Spinal cord (tissue), 10 donors: ENCODE measurements around the gene DTNB. TPM values are rescaled to one million over a fixed set of nuclear protein-coding genes. Genes with fewer than 3 reads are reported as not detected.

ENCODE experiments used
- DNase-seq, 6 donors: peaks; one replicate each; pipeline versions ENCODE4 v3.0.0 to v3.0.0-alpha.2; 2013 to 2015; ENCODE audit warnings: low spot score in 6 of 6, low read depth in 4 of 6
- H3K27ac ChIP-seq: one replicate; pipeline ENCODE4 v1.5.1; 2013; ENCODE audit warnings: low read depth, low read length, control low read depth
- H3K27me3 ChIP-seq: one replicate; pipeline ENCODE4 v1.6.1; 2013; ENCODE audit warnings: low read length; ENCODE audit not compliant: control insufficient read depth, insufficient read depth
- H3K36me3 ChIP-seq: one replicate; pipeline ENCODE4 v1.6.1; 2013; ENCODE audit warnings: low read length; ENCODE audit not compliant: control insufficient read depth, insufficient read depth
- H3K4me1 ChIP-seq: one replicate; pipeline ENCODE4 v1.6.1; 2013; ENCODE audit warnings: low read length; ENCODE audit not compliant: control insufficient read depth, insufficient read depth
- H3K4me3 ChIP-seq: one replicate; pipeline ENCODE4 v1.5.1; 2013; ENCODE audit warnings: low read depth, low read length, control low read depth
- H3K9me3 ChIP-seq: one replicate; pipeline ENCODE4 v1.6.1; 2013; ENCODE audit warnings: low read length; ENCODE audit not compliant: control insufficient read depth, insufficient read depth
- WGBS: methylation state at CpG from one replicate; pipeline ENCODE4 v1.1.5; 2013; ENCODE audit warnings: missing lambda C conversion rate; ENCODE audit not compliant: insufficient coverage; 5-methylcytosine and 5-hydroxymethylcytosine counted together
- polyA plus RNA-seq, 2 donors: library from polyadenylated mRNA; unstranded; fragments of 120-200 nt; gene quantifications; one replicate each; pipeline ENCODE4 v1.2.1, GENCODE V29; 2013; ENCODE audit not compliant: insufficient read length in 2 of 2
- total RNA-seq, 2 donors: library from RNA; depleted of rRNA in 1 of 2; stranded (reverse); fragments of 120-200 nt in 1 of 2; fragments of >200 nt in 1 of 2; gene quantifications; one replicate each; pipeline versions ENCODE4 v1.2.3 to v1.2.4, GENCODE V29; 2013 to 2014
- donor health status: healthy.

The DTNB gene
- total and polyA plus RNA-seq, 4 donors = 21.1 to 50.8 (median 34.5) TPM

DNA sequence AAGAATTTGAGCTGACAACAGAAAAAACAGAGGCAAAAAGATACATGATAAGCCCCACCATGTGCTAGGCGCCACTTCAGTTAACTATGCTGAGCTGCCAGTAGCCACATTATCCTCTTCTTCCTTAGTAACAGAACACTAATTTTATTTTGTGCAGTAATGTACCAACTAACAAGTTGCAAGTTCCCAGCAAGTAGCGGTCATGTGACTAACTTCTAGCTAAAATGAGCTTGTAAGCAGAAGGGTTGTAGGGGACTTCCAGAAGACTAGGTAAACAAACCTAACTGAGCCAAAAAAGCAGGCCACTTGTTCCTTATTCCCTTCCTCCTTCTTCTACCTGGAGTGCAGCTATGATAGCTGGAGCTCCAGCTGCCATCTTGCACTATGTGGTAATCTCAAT lies 75.5 kb downstream of the DTNB start:
- Histone ChIP-seq H3K9me3 (no peaks in the 10 kb centered on the region), H3K4me1 (no peaks in the 10 kb centered on the region), H3K27ac (no peak overlapping the region), H3K36me3 (no peaks in the 10 kb centered on the region), H3K27me3 (no peaks in the 10 kb centered on the region), H3K4me3 (no peak overlapping the region)
- 100% methylated on average over 1 of the region's 2 CpGs for WGBS
- no peak for DNase-seq

DNA sequence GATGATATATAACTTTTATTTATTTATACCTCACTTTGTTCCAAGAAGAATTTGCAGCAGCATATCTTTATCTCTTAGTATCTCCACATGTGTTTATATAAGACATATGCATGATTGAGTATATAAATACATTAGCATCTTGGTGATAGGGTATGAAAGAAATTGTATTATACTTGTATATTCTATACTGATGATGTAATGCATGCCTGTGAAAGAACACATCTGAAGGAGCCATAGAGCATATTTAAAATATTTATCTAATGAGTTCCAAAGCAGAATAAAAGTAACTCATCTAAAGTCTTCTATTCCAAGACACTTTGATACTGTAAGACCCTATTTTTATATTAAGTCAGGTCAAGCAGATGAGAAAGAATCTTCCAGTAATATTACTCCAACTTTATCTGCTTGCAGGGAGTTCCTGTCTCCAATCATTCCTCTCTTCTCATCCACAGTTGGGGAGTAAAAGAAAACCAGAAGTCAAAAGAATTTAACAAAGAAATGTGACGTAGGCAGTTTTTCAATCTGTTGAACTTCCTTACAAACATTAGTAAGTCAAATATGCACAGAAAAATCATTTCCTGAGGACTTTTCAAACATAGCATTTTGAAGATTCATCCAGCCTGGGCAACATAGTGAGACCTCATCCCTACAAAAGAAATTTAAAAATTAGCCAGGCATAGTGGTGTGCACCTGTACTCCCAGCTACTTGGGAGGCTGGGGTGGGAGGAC lies 76.7 kb downstream of the DTNB start:
- H3K4me3 ChIP-seq = no peak overlapping the region
- DNase-seq = no peak
- H3K9me3 ChIP-seq = no peaks in the 10 kb centered on the region
- no peak overlapping the region for H3K27ac ChIP-seq
- H3K36me3 ChIP-seq = no peaks in the 10 kb centered on the region
- 100% methylated on average over 1 of the region's 1 CpG for WGBS
- H3K4me1 ChIP-seq = no peaks in the 10 kb centered on the region
- no peaks in the 10 kb centered on the region for H3K27me3 ChIP-seq

DNA sequence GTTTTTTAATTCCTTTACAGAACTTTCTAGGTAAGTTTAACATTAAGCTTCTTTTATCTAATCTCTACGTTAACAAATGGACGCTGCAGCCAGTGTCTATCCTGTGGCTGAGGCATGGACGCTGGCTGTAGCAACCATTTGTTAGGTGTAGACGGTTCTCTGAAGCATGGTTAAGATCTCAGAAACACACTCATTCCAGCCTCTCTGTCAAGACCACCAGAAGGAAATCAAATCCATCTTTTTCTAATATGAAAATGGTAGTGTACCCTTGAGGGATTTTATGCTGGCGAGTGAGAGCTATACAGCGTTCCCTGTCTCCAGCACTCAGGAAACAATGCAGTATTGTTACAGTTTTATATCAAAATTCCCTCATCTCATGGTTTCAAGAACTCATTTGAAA lies 78.0 kb downstream of the DTNB start:
- Histone ChIP-seq H3K27me3 (no peaks in the 10 kb centered on the region), H3K4me1 (peaks cover 2% of the 10 kb centered on the region), H3K27ac (no peak overlapping the region), H3K9me3 (no peaks in the 10 kb centered on the region), H3K4me3 (no peak overlapping the region), H3K36me3 (peaks cover 6% of the 10 kb centered on the region)
- WGBS = no CpG with 5 or more reads among the region's 6 CpGs
- peak in 1 of 6 donors; percentile 20 for DNase-seq

- peaks cover 2% of the 10 kb centered on the region for H3K4me1 ChIP-seq
- WGBS = no CpG with 5 or more reads among the region's 3 CpGs
- no peaks in the 10 kb centered on the region for H3K27me3 ChIP-seq
- no peak for DNase-seq
- no peak overlapping the region for H3K4me3 ChIP-seq
- H3K36me3 ChIP-seq = peaks cover 6% of the 10 kb centered on the region
- H3K27ac ChIP-seq = no peak overlapping the region
- no peaks in the 10 kb centered on the region for H3K9me3 ChIP-seq
Observed at GRCh38 chr2:25594991-25595390, 78.4 kb downstream of the DTNB start.

- H3K4me3 ChIP-seq = no peak overlapping the region
- peak in 1 of 6 donors; percentile 31 for DNase-seq
- H3K4me1 ChIP-seq = peaks cover 2% of the 10 kb centered on the region
Observed at GRCh38 chr2:25592766-25593292, 80.5 kb downstream of the DTNB start.

DNA sequence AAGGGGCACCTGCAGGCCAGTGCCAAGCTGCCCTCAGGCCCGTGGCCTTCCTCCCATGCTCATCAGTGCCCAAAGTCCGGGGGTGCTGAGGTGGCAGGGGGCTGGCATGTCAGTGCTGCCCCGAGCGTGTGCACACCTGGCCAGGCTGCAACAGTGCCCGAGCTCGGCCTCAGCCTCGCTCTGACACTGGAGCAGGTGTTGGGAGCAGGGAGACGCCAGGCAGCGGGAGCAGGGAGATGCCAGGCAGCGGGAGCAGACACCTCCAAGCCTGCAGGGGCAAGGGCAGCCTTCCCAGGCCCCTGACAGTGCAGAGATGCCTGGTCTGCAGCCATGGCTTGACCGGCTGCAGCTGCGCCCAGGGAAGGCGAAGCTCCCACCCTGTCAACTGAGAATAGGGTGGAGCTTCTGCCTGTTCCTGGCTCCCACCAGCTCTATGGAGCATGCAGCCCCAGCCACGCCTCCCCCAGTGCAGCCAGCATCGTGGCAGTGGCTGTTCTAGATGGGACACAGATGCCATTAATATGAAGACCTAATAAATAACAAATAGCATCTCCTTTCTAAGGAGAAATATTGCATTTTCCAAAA lies 82.4 kb downstream of the DTNB start:
- H3K27ac ChIP-seq = no peak overlapping the region
- peaks cover 11% of the 10 kb centered on the region for H3K36me3 ChIP-seq
- H3K9me3 ChIP-seq = no peaks in the 10 kb centered on the region
- no peak for DNase-seq
- 86% methylated on average over 13 of the region's 15 CpGs for WGBS
- no peaks in the 10 kb centered on the region for H3K27me3 ChIP-seq
- H3K4me1 ChIP-seq = peaks cover 8% of the 10 kb centered on the region
- H3K4me3 ChIP-seq = no peak overlapping the region

More at GRCh38 chr2:25592766-25593292, 80.5 kb downstream of the DTNB start:
- Histone ChIP-seq H3K36me3 (peaks cover 11% of the 10 kb centered on the region), H3K27ac (no peak overlapping the region), H3K27me3 (no peaks in the 10 kb centered on the region), H3K9me3 (no peaks in the 10 kb centered on the region)
- 77% methylated on average over 7 of the region's 8 CpGs for WGBS

DNA sequence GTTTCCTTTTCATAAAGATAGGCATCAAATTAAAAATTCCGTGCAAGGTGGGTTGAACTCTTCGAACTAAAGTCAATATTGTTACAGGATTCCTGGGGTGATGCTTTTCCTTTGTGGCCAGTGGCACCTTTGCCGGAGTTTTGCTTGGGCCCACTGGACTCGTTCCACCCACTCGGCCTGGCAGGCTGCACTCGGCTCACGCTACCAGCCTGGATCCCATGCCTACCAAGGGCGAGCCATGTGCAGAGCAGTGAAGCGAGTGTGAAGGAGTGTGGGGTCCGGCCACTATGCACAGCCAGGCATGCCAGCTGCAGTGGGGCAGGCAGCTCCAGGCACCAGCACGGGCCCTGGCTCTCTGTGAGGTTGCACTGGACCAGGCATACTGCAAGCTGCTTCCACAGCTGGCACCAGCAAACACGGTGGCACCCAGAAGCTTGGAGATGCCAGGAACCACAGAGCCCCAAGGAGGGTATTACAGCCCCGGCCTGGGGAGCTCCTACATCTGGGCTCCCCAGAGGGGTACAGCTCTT lies 83.6 kb downstream of the DTNB start:
- no peak overlapping the region for H3K27ac ChIP-seq
- peaks cover 8% of the 10 kb centered on the region for H3K4me1 ChIP-seq
- no peaks in the 10 kb centered on the region for H3K9me3 ChIP-seq
- no peak overlapping the region for H3K4me3 ChIP-seq
- WGBS = 95% methylated on average over 13 of the region's 13 CpGs
- H3K27me3 ChIP-seq = no peaks in the 10 kb centered on the region
- peaks cover 11% of the 10 kb centered on the region for H3K36me3 ChIP-seq
- no peak for DNase-seq

GRCh38 chr2:25588576-25588975 lies 84.8 kb downstream of the DTNB start:
- Histone ChIP-seq H3K27me3 (no peaks in the 10 kb centered on the region), H3K36me3 (peaks cover 11% of the 10 kb centered on the region), H3K4me3 (no peak overlapping the region), H3K27ac (no peak overlapping the region), H3K4me1 (peaks cover 8% of the 10 kb centered on the region), H3K9me3 (no peaks in the 10 kb centered on the region)
- DNase-seq = no peak
- 96% methylated on average over 3 of the region's 4 CpGs for WGBS

- no peaks in the 10 kb centered on the region for H3K9me3 ChIP-seq
- no peaks in the 10 kb centered on the region for H3K27me3 ChIP-seq
- peaks cover 8% of the 10 kb centered on the region for H3K4me1 ChIP-seq
- WGBS = no CpG with 5 or more reads among the region's 4 CpGs
- no peak overlapping the region for H3K4me3 ChIP-seq
- H3K27ac ChIP-seq = no peak overlapping the region
- peaks cover 11% of the 10 kb centered on the region for H3K36me3 ChIP-seq
- DNase-seq = no peak
Observed at GRCh38 chr2:25587361-25587760, 86.0 kb downstream of the DTNB start.
